Cerebellar cortex (tissue), 1 donor: Measurements from ENCODE around the gene ALDH5A1.
A peak's percentile ranks its signal among the peaks of the same experiment; 100 is the strongest.
"Not testable (repeated sequence)": the region's sequence is repeated elsewhere in the genome, so short reads cannot be mapped to it uniquely, and the experiment has no call there.

Source experiments
- DNase-seq: peaks from one replicate; pipeline ENCODE4 v3.0.0-alpha.2; 2015; ENCODE audit warnings: low spot score

ALDH5A1 gene

DNA sequence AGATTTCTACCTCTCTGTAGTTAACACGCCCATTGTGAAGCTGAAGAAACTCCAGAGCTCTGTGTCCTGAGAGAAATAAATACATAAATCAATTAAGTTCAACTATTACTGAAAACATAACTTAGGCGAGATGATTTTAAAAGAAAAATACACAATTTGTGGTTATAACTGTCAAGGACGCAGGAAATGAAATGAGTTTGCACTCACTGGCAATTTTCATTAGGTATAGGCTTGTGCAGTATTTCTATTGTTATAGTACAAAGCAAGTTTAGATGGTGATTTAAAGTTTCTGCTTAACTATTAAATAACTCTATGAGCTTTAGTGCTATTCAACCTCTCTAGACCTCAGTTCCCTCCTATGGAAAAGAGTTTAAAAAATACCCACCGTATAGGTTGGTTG lies 8.7 kb upstream of the ALDH5A1 start:
- DNase-seq: no peak

DNA sequence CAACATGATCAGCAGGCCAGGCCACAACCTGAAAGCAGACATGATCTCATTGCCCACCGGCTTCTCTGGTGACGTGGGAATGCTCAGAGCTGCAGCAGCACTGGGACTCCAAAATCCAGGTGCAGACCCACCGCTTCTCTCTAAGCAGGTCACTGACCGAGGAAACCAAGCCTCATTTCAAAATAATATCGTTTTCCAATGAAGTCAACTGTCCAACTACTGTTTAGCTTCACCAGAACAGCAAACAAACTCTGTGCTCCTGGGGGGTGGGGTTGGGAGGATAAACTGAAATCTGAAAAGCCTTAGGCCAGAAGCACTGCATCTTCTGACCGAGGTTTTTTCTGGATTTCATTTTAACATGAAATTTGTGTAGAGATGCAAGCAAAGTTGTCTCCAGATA lies 5.3 kb upstream of the ALDH5A1 start, which contains the start of gene GPLD1:
Gene GPLD1, minus strand, starts transcription at position 109 of the 400 bp plus-strand sequence. Its CDS starts 67 bp downstream, at position 42.
- no peak for DNase-seq

DNA sequence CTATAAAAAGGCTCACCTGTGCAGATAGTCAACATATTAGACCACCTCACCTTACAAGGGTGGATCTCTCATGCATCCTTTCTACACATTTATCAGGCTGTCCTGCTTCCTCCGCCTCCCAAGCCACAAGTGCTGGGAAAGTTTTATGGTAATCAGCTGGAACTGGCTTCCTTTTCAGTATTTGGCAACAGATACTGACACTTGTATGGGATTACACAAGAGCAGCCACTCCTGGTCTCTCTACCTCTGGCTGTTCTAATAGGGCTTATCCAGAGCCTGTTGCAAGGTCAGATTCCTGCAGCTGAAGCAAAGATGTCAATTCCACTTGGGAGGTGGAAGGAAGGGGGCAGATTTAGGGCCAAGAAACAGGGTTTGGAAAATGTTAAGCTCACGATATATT lies 4.9 kb upstream of the ALDH5A1 start:
- DNase-seq: no peak

DNA sequence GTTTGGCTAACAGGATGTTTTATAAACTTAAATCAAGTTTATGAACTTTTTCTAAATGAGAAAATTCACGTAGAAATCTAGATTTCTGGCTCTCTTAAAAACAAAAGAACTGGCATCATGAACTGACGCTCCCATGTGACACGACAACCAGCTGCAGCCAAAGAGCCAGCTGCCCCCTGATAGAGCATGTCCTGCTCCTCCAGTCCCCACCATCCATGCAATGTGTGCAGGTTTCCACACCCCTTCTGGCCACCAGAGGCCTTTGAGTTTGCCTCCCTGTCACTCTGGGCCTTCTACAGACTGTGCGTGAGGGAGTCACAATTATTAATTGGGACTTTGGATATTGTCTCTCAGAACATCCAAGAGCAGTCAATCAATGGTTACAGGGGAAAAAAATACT lies 3.8 kb upstream of the ALDH5A1 start:
- no peak for DNase-seq

DNA sequence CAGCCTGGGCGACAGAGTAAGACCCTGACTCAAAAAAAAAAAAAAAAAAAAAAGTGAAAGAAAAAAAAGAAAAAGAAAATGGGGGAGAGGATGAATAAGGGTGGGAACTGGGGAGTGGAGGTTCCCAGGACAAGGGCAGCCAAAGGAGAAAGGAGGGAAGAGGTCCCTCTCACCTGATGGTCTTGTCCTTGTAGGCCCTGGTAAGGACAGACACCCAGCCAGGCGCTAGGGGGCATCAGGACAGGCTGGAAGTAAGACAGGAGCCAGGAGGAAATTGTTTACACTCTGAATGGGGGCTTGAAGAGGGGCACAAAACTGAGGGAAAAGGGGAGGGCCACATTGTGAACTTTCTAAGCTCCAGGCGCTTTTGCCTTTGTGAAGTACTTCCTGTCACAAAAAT lies 2.3 kb upstream of the ALDH5A1 start:
- peak; percentile 14 for DNase-seq

DNA sequence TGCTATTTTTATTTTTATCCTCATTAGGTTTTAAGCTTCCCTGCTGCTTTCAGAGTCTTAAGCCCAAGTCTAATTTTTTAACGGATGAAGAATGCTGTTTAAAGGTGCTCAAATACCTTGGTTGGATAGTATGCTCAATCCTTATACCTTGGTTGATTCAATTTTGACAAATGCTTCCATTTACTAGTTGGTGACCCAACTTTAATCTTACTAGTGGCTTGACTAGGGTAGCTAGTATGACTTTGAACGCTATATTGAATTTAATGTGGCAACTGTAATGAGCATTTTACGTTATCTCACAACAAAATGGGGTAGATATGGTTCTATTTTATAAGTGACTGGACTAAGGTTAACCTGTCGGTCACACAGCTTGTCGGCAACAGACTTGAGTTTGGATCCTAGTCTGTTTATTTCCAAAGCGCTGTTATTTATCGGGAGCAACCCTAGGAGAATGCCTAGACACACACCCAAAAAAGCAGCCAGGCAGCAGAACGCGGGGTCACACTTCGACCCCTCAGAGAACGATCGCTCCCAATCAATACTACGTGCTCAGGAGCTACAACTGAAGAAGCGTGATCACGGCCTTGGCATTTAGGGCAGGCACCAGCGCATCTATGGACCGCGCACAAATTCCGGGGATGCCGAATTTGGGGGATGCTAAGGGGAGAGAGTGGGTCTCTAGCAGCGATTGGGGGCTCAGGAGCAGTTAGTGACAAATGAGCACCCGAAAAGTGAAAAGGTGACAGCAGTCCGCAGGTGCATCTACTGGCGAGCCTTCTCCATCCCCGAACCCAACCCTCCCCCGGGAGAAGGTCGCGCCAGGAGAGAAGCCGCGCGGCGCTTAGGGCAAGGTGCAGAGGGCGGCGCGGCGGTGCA lies 586 bp upstream of the ALDH5A1 start:
- peak; percentile 46 for DNase-seq

DNA sequence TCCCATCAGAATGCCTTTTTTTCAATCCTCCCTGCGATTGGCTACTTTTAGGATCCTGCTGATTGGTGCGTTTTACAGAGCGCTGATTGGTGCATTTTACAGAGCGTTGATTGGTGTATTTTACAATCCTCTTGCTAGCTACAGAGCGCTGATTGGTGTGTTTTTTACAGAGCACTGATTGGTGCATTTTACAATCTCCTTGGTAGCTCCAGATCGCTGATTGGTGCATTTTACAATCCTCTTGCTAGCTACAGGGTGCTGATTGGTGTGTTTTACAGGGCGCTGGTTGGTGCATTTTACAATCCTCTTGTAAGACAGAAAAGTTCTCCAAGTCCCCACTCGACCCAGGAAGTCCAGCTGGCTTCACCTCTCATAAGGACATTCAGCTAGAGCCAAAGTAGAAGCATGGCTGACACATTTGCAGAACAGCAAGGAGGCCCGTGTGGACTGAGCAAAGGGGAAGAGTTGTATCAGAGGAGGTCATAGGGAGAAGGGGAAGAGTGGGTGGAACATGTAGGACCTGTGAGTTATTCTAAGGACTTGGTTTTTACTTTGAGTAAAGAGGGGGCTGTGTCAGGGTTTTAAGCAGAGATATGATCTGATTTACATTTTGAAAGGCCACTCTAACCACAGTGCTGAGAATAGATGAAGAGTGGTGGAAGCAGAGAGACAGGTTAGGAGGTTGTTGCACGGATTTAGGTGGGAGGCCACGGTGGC lies 2.6 kb downstream of the ALDH5A1 start:
- DNase-seq: no peak

DNA sequence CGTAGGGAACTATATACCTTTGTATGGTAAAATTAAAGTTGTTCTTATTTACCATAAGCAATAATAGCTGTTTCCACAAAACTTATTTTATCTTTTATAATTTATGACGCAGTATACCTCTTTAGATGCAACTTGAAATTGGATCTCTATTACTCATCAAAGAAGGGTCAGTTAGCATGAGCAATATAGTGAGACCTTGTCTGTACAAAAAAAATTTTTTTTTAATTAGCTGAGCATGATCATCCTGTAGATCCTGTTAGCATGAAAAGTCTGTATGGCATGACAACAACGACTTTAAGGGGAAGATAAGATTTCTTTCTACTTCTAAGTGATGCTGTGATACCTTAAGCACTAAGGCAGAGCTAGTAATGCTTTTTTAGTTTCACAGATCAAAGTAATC lies 5.9 kb downstream of the ALDH5A1 start:
- no peak for DNase-seq

DNA sequence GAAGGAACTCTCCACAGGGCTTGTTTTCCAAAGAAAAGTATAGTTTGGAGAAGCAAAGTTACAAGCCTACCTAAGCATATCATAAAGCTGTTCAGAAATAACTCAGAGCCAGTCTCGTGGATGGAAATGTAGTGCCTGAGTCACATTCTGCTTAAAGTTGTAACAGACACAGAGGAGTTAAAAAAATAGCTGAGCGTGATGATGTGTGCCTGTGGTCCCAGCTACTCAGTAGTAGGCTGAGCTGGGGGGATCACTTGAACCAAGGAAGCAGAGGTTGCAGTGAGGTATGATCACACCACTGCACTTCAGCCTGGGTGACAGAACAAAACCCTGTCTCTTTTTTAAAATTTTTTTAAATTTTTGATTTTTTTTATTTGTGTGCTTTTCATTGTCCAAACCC lies 6.6 kb downstream of the ALDH5A1 start:
- no peak for DNase-seq

DNA sequence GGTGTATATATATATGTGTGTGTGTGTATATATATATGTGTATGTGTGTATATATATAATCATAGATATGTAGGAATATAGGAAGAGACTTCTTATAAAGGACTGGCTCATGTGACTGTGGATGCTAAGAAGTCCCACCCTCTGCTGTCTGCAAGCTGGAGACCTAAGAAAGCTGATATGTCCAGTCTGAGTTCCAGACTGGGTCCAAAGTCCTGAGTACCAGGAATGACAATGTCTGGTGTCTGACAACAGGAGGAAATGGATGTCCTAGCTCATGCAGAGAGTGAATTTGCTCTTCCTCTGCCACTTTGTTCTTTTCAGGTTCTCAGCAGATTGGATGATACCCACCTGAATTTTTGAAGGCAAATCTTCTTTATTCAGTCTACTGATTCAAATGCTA lies 7.1 kb downstream of the ALDH5A1 start:
- no peak for DNase-seq

DNA sequence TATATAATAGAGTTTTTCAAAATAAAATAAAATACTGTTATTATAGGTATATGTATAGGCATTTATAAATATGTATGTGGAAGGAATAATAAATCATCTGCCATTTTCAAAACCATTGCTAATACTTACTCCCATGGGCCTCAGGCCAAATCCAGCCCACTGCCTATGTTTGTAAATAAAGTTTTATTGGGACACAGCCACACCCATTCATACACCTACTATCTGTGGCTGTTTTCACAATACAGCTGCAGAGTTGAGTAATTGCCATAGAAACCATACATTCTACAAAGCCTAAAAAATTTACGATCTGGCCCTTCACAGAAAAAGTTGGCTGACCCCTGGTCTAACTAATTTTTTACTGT lies 9.5 kb downstream of the ALDH5A1 start:
- DNase-seq: no peak

DNA sequence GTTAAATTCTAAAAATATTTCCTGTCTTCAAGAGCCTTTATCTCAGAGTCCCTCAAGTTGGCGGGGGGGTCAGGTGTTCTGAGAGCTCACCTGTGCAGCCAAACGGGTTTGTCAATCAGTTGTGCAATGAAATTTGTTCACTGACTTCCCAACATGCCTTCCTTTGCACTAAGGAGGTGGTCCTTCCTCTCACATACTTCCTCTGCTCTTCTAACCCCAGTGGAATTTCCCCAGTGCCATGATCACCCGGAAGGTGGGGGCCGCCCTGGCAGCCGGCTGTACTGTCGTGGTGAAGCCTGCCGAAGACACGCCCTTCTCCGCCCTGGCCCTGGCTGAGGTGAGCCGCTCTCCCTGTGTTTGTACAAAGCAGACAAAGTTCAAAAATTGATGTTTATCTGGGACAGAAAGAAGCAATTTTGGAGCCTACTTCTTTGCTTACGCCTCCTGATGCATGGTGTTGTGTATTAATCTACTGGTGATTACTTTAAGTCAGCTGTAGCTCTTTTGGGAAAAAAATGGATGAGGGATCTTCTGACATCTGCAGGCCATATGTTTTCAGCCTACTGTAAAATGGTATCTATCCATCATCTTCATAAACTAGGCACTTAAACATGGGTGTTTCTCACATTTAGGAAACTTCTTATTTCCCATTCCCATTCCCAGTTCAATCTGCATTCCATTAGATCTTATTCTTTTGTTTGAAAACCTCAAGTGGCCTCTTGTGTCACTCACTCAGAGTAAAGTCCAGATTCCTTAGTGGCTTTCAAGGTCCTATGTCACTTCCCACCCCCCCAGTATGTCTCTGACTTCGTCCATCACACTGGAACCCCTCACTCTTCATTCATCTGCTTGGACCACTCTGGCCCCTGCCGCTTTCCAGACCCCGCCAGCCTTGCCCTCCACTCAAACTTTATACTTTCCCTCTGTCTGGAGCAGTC lies 10.1 kb downstream of the ALDH5A1 start:
- DNase-seq: no peak

DNA sequence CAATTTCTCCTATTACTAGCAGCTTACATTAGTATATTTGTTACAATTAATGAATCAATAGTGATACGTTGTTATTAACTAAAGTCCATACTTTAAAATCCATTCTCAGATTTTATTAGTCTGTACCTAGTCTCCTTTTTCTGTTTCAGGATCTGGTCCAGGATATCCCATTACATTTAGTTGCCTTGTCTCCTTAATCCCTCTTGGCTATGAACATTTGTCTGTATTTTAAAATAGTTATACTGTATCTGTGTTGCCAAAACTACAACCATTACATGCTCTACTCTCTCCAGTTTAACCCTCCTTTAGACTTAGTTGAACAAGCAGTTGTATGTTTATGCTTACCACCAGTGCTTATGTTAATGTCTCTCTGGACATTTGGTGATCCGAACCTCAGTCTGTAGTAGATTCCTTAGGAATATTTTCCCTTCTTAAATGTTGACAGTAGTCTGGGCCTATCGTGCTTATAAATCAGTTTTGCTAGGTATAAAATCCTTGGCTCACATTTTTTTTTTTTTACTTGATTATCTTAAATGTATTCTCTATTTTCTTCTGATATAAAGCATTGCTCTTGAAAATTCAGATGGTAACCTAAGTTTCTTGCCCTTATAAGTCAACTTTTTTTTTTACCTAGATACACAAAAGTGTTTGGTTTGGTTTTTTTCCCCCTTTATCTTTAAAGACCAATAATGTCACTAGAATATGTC lies 12.2 kb downstream of the ALDH5A1 start:
- DNase-seq: no peak

DNA sequence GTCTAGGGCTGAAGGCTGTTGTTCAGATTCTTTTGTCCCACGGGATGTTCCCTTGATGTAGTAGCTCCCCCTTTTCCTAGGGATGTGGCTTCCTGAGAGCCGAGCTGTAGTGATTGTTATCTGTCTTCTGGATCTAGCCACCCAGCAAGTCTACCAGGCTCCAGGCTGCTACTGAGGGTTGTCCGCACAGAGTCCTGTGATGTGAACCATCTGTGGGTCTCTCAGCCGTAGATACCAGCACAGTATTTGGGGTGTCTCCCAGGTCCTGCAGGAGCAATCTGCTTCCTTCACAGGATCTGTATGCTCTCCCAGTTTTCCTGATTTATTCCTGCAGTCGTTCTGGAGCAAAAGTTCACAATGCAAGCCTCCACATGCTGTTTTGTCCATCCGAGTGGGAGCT lies 17.2 kb downstream of the ALDH5A1 start:
- DNase-seq: not testable (repeated sequence)

DNA sequence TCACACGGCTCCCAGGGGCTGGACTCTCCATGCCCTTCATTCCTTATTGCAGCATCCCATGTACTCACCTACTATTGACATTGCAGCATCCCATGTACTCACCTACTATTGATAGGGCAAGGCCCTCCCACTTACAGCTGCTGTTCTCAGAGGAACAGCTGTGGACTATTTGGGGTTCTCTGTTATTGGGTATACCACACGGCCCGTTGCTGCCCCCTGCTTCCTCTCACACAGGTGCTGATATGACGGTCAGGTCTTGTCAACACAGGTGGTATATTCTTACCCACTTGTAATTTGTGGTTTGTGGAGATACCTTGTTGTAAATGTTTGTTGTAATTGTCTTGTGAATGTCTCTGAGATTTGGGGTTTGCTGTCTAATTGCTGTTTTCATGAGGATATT lies 18.8 kb downstream of the ALDH5A1 start:
- no peak for DNase-seq

DNA sequence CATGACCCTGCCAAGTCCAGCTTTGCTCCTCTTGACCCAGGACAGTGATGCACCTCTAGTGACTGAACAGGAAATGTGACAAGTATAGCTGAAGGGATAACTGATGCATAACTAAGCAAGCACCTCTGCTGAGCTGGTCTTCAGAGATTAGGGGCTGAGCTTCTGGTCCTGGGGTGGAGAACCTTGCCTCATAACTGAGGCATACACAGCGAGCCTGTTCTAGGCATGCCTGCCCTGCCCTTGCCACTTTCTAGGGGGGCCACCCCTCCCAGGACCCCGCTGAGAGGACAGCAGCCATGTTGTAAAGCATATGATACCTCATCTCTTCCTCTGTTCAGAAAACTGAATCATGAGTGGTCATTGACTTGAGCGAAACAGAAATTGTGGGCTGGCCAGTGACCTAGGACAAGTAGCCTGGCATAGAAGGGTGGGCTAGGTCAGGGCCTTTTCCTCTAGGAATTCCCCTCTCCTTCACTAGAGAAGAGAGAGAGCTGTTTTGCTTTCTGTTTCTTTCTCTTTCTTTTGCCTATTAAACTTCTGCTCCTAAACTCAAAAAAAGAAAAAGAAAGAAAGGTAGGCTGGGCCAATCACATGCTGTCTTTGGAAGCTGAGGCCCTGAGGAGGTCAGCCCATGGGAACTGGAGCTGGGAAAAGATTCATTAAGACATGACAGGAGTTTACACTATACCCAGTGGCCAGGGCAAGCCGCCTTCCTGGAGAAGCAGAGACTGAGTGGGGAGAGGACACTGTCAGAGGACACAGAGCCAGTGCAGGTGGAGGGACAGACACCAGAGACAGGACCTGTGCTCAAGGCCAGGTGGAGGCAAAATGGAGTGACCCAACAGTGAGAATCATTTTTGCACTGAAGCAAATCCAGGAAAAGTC lies 23.1 kb downstream of the ALDH5A1 start:
- no peak for DNase-seq

DNA sequence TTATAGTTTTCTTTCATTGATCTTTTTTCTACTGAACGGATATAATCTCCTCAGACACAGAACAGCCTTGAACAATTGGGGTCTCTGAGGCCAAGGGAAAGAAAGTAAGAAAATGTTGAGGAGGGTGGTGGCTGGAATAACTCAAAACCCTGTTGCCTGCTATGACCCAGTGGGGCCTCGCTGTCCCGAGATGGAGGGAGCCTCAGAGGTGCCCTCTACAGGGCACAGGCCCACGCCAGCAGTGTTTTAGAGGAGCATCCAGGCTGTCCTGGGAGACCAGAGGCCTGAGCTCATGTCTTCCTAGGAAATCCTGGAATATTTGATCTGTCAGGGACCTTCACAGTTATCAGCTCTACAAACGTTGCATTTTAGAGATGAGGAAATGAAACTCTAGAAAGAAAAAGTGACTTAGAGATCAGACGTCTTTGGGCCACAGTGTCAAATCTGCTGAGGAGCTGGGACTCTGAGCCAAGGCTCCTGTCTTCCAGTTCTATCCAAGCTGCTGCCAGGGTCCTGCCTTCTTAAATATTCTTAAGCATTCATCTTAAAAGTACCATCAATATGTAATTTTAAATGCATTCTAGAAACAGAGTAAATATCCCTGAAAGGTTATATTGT lies 26.3 kb downstream of the ALDH5A1 start:
- peak; percentile 41 for DNase-seq

DNA sequence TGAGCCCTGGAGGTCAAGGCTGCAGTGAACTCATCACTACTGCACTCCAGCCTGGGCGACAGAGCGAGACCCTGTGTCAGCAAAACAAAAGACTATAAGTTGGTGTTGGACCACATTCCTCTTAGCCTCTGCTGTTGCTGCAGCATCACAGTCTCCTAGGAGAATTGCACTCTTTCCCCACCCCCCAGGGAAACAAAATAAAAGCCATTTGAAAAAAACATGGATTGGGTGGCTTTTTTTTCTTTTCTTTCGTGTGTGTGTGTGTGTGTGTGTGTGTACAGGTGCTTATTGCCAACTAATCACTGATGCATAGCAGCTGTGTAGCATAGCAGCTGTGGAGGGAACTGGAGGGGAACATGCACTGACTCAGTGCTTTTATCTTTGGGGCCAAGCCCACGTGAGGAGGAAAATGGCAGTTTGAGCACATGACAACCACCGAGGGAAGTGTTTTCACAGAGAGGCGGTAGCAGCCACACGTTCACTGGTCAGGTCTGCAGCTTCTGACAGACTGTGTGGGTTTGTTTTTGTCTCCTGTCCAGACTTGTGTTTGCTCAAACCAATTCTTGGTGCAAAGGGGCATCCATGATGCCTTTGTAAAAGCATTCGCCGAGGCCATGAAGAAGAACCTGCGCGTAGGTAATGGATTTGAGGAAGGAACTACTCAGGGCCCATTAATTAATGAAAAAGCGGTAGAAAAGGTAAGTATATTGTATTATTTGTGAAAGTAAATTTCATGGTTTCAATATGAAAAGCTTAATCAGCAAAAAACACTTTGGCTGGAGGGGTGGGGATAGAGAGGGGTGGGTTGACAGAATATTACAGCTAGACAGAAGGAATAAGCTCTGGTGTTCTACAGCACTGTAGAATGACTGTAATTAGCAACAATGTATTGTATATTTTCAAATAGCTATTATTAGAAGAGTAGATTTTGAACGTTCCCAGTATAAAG lies 27.7 kb downstream of the ALDH5A1 start:
- no peak for DNase-seq

DNA sequence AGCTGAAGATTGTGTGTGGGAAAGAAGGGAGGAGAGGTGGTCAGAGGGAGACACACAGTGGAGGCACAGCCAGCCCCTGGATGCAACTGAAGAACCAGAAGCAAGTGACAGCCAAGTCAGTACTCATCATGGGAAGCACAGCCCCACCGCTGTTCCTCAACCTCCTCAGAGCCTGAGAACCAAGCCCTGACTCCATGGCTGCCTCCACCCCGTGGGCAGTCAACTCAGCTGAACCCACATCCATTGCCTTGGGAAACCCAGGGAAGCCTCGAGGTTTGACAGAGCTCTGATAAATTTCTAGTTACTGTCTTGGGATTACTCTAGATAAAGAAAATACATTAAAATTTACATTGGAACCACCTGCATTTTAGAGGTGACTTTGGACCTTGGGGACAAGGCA lies 29.6 kb downstream of the ALDH5A1 start:
- no peak for DNase-seq
